Measurements from ENCODE around the gene PNPLA2. TPM values are rescaled to one million over a fixed set of nuclear protein-coding genes. Genes with fewer than 3 reads are reported as not detected.

PNPLA2 gene
- total RNA-seq, 3 donors from 2014 or later = 103 to 266 (median 109) TPM

GRCh38 chr11:833114-833791, 14.5 kb downstream of the PNPLA2 start:
- TF ChIP-seq, protein P1, sequence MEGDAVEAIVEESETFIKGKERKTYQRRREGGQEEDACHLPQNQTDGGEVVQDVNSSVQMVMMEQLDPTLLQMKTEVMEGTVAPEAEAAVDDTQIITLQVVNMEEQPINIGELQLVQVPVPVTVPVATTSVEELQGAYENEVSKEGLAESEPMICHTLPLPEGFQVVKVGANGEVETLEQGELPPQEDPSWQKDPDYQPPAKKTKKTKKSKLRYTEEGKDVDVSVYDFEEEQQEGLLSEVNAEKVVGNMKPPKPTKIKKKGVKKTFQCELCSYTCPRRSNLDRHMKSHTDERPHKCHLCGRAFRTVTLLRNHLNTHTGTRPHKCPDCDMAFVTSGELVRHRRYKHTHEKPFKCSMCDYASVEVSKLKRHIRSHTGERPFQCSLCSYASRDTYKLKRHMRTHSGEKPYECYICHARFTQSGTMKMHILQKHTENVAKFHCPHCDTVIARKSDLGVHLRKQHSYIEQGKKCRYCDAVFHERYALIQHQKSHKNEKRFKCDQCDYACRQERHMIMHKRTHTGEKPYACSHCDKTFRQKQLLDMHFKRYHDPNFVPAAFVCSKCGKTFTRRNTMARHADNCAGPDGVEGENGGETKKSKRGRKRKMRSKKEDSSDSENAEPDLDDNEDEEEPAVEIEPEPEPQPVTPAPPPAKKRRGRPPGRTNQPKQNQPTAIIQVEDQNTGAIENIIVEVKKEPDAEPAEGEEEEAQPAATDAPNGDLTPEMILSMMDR (IDR thresholded peaks at IDR 0.05) = no peak
- TF ChIP-seq POLR2AphosphoS5 (IDR thresholded peaks at IDR 0.05) = peak; percentile 19 to 40 (median 27)
- intact Hi-C loops (cut with DNase I; ENCODE audit: low total_unique reads) = no loop called here

DNA sequence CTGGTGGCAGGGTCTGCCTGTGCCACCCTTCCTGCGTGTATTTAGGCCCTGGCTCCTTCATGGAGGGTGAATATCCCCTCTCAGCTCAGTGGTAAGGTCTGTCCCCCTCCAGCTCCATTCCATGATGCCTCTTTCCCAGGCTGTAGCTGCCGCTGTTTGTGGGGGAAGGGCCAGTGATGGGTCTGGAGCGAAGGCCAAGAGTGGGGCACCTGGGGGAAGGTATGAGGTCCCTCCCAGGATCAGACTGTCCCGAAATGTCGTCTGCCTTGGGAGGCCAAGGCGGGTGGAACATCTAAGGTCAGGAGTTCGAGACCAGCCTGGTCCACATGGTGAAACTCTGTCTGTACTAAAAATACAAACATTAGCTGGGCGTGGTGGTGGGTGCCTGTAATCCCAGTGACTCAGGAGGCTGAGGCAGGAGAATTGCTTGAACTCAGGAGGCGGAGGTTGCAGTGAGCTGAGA, 15.2 kb downstream of the PNPLA2 start:
- peaks cover 21 to 30% of the 10 kb centered on the region in 2 donors for H3K4me1 ChIP-seq

More at GRCh38 chr11:833114-833791, 14.5 kb downstream of the PNPLA2 start:
- Histone ChIP-seq H3K27me3 (no peaks in the 10 kb centered on the region), H3K27ac (peak overlapping the region; percentile 84 to 93), H3K4me3 (peak overlapping the region; percentile 71 to 79 (median 76)), H3K36me3 (no peaks in the 10 kb centered on the region), H3K9me3 (no peaks in the 10 kb centered on the region), H3K4me1 (peaks cover 27 to 37% of the 10 kb centered on the region in 2 donors)
- no peak for DNase-seq (ENCODE audit: low spot score in 2 of 2)

DNA sequence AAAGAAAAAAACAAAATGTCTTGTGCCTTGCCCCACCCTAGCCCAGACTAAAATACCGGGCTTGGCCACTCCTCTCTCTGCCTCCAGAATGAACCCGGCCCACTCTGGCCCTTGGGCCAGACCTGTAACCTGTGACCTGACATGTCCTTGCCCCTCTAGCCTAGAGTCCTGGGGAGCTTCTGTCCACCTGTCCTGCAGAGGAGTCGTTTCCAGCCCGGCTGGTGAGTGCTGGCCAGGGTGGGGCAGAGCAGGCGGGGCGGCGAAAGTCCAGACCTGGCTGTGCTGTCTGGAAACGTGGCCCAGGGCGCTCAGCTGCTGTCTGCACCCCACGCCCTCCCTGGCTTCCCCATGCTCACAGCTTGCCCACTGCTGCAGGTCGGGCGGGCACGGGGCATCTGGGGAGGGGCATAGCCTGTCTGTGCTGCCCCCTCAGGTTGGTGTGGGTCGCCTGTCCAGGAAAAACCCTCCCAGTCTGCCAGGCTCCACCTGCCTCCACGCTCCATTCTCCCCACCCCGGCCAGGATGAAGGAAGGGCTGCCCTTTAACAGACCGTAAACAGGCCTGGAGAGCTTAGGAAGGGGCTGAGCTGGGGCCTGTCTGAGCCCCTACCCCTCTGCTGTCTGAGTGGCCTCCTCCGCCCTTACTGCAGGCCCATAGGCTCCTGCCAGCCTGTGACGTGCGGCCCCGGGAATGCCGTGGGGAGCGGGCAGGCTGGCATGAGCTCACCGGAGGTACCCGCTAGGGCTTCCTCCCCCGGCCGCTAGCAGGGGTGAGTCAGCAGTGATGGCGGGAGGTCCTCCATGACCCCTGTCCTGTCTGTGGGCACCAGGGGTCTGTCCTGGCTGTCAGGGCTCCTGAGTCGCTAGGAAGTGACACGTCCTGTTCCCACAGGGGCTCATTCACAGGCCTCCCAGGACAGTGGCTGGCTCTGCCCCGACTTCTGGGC, 15.9 kb downstream of the PNPLA2 start:
- Histone ChIP-seq H3K27ac (peak overlapping the region; percentile 84 to 93), H3K9me3 (no peaks in the 10 kb centered on the region), H3K36me3 (no peaks in the 10 kb centered on the region), H3K27me3 (no peaks in the 10 kb centered on the region), H3K4me1 (peaks cover 18 to 24% of the 10 kb centered on the region in 2 donors), H3K4me3 (peak overlapping the region; percentile 71 to 79 (median 76))
- intact Hi-C loops (cut with DNase I; ENCODE audit: low total_unique reads) = no loop called here
- TF ChIP-seq POLR2AphosphoS5 (IDR thresholded peaks at IDR 0.05) (peak; percentile 44 to 65 (median 53)), POLR2A (IDR thresholded peaks at IDR 0.05) (no peak)
- TF ChIP-seq, protein P1 (IDR thresholded peaks at IDR 0.05) = peak in 1 of 3 donors; percentile 21
- peak; percentile 88 to 92 for DNase-seq (ENCODE audit: low spot score in 2 of 2)

More for the DNA sequence above, 15.2 kb downstream of the PNPLA2 start:
- peak overlapping the region; percentile 71 to 79 (median 76) for H3K4me3 ChIP-seq
- no peaks in the 10 kb centered on the region for H3K36me3 ChIP-seq
- H3K27me3 ChIP-seq = no peaks in the 10 kb centered on the region
- peak overlapping the region; percentile 84 to 93 for H3K27ac ChIP-seq
- H3K9me3 ChIP-seq = no peaks in the 10 kb centered on the region
- intact Hi-C loops (cut with DNase I; ENCODE audit: low total_unique reads) = no loop called here
- no peak for DNase-seq (ENCODE audit: low spot score in 2 of 2)
- TF ChIP-seq POLR2AphosphoS5 (IDR thresholded peaks at IDR 0.05) = peak in 1 of 3 donors; percentile 45
- TF ChIP-seq POLR2A (IDR thresholded peaks at IDR 0.05) = no peak

- H3K4me3 ChIP-seq = no peak overlapping the region
- H3K4me1 ChIP-seq = peaks cover 14 to 23% of the 10 kb centered on the region in 2 donors
- no peaks in the 10 kb centered on the region for H3K27me3 ChIP-seq
- TF ChIP-seq, protein P1 (IDR thresholded peaks at IDR 0.05) = no peak
- TF ChIP-seq POLR2A (IDR thresholded peaks at IDR 0.05) (no peak), POLR2AphosphoS5 (IDR thresholded peaks at IDR 0.05) (no peak)
- intact Hi-C loops (cut with DNase I; ENCODE audit: low total_unique reads) = no loop called here
- H3K9me3 ChIP-seq = no peaks in the 10 kb centered on the region
- no peaks in the 10 kb centered on the region for H3K36me3 ChIP-seq
- H3K27ac ChIP-seq = peak overlapping the region; percentile 73 to 93
- no peak for DNase-seq (ENCODE audit: low spot score in 2 of 2)
These were observed 17.6 kb downstream of the PNPLA2 start for GRCh38 chr11:836274-836673.

- TF ChIP-seq, protein P1 (IDR thresholded peaks at IDR 0.05) = no peak
- H3K27ac ChIP-seq = peak overlapping the region; percentile 73 to 93
- no peaks in the 10 kb centered on the region for H3K27me3 ChIP-seq
- no peak for DNase-seq (ENCODE audit: low spot score in 2 of 2)
- intact Hi-C loops (cut with DNase I; ENCODE audit: low total_unique reads) = no loop called here
- H3K9me3 ChIP-seq = no peaks in the 10 kb centered on the region
- H3K4me3 ChIP-seq = no peak overlapping the region
- H3K36me3 ChIP-seq = no peaks in the 10 kb centered on the region
- H3K4me1 ChIP-seq = peaks cover 13 to 27% of the 10 kb centered on the region in 2 donors
These were observed 18.0 kb downstream of the PNPLA2 start for GRCh38 chr11:836700-837099.
